Glomerular visceral epithelial cell (primary cell): ENCODE results near the gene ELMO1.
"Not testable (repeated sequence)": the region's sequence is repeated elsewhere in the genome, so short reads cannot be mapped to it uniquely, and the experiment has no call there.

Experiments
- DNase-seq: peaks from one replicate; pipeline ENCODE4 v3.0.0-alpha.2; 2016; ENCODE audit errors: extremely low spot score

ELMO1 gene

GRCh38 chr7:37191797-37192196 is 256.9 kb downstream of the ELMO1 start:
- no peak for DNase-seq

- no peak for DNase-seq
Observed at GRCh38 chr7:37187179-37187578, 261.5 kb downstream of the ELMO1 start.

DNA sequence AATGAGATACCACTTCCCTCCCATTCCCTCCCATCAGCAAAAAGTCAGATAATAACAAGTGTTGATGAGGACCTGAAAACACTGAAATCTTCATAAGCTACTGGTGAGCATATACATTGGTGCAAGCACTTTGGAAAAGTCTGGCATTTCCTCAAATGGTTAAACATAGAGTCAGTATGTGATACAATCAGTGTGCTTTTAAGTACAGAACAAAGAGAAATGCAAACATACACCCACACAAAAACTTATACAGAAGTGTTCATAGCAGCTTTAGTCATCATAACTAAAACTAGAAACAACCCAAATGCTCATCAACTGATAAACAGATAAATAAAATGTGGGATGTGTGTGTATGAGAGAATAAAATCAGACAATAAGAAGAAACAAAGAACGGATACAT is 261.9 kb downstream of the ELMO1 start:
- no peak for DNase-seq

- no peak for DNase-seq
Observed at GRCh38 chr7:37181550-37181932, 267.1 kb downstream of the ELMO1 start.

DNA sequence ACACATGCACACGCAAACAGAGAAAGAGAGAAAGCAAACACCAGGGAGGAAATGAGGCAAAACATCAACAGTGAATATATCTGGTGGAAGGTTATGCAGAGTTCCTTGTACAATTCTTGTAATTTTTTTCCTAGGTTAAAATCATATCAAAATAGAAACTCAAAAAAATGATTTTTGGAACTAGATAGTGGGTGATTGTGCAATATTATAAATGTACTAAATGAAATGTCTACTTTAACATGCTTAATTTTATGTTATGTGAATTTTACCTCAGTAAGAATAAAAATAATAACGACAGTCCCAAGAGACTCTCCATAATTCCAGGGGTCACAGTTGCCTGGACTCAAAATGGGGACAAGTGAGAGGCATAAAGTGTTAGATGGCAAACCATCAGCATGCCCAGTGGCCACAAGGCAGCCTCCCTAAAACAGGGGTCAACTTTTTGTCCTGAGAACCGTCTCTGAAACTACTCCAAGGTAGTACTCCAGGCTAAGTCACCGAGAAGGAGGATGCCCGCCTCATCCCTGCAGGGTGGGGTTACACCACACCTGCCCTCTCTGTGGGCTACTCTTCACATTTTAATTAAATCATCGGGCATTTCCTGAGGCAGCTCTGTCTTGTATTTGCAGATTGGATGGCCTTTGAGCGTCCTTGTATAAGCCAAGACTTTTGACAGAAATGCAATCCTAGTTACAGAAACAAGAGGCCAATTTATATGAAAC is 267.7 kb downstream of the ELMO1 start:
- no peak for DNase-seq

- no peak for DNase-seq
Observed at GRCh38 chr7:37176079-37176478, 272.6 kb downstream of the ELMO1 start.

GRCh38 chr7:37174460-37174859 is 274.2 kb downstream of the ELMO1 start:
- DNase-seq = no peak

- DNase-seq = no peak
Observed at GRCh38 chr7:37173670-37174069, 275.0 kb downstream of the ELMO1 start.

DNA sequence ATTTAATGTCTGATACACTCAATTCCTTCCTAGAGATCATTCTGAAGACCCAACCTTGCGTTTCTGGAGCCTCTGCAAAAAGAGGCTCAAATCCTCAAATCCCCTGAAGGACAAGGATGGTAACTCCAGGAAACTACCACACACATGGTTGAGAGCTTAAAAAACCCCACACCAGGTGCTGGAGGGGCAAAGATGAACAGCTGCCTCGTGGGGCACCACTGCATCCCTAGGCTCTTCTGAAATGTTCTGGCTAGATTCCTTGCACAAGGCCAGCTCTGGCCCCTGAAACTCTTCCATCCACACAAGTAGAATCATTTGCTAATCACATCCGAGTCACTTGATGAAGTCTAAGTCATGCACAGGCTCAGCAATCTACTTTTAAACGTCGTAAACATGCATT is 286.6 kb downstream of the ELMO1 start:
- no peak for DNase-seq

- no peak for DNase-seq
Observed at GRCh38 chr7:37160656-37161055, 288.0 kb downstream of the ELMO1 start.

GRCh38 chr7:37153376-37153775 is 295.3 kb downstream of the ELMO1 start:
- DNase-seq = no peak

- DNase-seq = no peak
Observed at GRCh38 chr7:37151741-37152413, 296.8 kb downstream of the ELMO1 start.

DNA sequence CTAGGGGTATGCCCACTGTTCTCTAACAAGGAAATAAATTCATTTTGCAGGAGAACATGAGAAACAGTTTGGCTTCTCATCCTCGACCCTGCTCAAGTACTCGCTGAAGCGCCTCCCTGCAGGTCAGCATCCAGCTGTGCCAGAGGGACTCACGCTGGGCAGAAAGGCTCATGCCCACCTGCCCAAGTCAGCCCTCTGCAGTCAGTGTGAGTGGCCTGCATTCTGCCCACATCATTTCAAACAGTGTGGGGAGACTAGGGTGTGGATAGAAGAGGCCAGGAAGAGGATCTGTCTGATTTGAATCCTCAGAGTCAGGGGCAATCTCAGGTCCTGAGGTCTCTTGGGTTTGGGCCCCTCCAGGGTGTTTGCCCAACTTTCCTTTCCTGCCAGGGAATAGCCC is 297.8 kb downstream of the ELMO1 start:
- no peak for DNase-seq

GRCh38 chr7:37150180-37150579 is 298.5 kb downstream of the ELMO1 start:
- no peak for DNase-seq

GRCh38 chr7:37149773-37150124 is 298.9 kb downstream of the ELMO1 start:
- DNase-seq = no peak

- DNase-seq = no peak
Observed at GRCh38 chr7:37149051-37149772, 299.5 kb downstream of the ELMO1 start.

GRCh38 chr7:37145682-37146081 is 303.0 kb downstream of the ELMO1 start:
- DNase-seq = no peak

- DNase-seq = no peak
Observed at GRCh38 chr7:37144423-37144822, 304.2 kb downstream of the ELMO1 start.

- no peak for DNase-seq
Observed at GRCh38 chr7:37142958-37143357, 305.7 kb downstream of the ELMO1 start.

DNA sequence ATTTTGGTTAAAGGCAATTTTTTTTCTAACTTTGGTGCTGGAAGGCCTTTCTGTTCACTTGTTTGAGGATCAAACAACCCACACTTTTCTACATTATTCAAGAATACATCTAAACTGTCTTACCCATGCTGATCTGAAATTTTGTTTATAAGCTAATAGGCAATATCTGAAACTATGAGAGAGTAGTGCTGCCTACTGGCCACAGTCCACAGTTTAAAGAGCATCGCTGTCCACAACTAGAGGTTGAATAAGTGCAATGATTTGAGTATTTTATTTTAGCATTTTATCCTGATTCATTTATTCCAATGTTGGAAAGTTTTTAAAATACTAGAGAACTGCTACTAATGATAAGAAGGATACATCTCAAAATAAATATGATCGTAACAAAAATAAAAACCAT is 306.9 kb downstream of the ELMO1 start:
- DNase-seq = no peak

- DNase-seq = not testable (repeated sequence)
Observed at GRCh38 chr7:37133902-37134301, 314.8 kb downstream of the ELMO1 start.

GRCh38 chr7:37131855-37132254 is 316.8 kb downstream of the ELMO1 start:
- DNase-seq = no peak

DNA sequence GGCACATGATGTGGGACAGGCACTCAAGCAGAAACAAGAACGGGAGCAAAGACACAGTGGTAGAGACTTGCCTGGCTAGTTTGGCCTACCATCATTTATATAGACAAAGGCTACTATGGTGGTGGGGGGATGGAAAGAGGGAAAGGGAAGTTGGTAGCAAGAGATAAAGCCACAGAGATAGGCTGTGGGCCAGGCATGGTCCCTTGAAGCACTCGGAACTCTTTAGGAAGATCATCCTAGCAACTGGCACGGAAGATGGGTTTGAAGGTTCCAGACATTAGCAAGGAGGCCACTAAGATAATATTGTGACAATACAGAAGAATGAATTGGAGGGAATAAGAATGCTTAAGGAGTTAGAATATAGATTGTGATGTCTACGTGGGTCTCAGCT is 319.6 kb downstream of the ELMO1 start:
- no peak for DNase-seq
